Peyer's patch (tissue), 4 donors: Measurements from ENCODE around the gene TNK2.

Source experiments
- POLR2A ChIP-seq, 2 donors: fragments of 450-650 bp; IDR thresholded peaks; one replicate each; pipeline ENCODE4 v1.5.1; 2017; ENCODE audit warnings: antibody characterized with exemption in 2 of 2, mild to moderate bottlenecking in 2 of 2, moderate library complexity in 2 of 2
- TF ChIP-seq, protein P1 (sequence below), 6 experiments: fragments of 450-650 bp in 4 of 6; fragments of 200-600 bp in 2 of 6; sonication (generic) in 1 of 6; IDR thresholded peaks; one replicate each; pipeline ENCODE4 v1.5.1; 2017 to 2019; ENCODE audit warnings: antibody characterized with exemption in 6 of 6, mild to moderate bottlenecking in 3 of 6, moderate library complexity in 1 of 6

DNA sequence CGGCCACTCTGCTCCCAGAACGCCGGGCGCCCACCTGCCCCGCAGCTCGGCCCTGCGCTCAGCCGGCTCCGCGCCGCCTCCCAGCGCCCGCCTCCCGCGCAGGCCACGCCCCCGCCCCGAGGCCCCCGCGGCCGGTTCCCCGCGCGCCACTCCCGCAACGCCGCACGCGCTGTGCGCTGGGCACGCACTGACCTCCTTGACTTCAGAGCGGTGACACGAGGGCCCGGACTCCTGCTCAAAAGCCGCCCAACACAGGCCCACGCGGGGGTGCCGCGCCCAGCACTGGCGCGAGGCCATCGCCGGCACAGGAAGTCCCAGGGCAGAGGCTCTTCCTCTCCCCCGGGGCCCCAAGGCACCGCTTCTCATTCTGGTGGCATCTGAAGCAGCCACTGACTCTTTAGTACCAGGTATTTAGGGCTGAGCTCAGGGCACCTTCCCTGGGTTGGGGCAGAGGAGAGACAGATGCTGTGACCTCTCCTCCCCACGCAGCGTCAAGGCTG, 12.4 kb downstream of the TNK2 start:
- TF ChIP-seq, protein P1, sequence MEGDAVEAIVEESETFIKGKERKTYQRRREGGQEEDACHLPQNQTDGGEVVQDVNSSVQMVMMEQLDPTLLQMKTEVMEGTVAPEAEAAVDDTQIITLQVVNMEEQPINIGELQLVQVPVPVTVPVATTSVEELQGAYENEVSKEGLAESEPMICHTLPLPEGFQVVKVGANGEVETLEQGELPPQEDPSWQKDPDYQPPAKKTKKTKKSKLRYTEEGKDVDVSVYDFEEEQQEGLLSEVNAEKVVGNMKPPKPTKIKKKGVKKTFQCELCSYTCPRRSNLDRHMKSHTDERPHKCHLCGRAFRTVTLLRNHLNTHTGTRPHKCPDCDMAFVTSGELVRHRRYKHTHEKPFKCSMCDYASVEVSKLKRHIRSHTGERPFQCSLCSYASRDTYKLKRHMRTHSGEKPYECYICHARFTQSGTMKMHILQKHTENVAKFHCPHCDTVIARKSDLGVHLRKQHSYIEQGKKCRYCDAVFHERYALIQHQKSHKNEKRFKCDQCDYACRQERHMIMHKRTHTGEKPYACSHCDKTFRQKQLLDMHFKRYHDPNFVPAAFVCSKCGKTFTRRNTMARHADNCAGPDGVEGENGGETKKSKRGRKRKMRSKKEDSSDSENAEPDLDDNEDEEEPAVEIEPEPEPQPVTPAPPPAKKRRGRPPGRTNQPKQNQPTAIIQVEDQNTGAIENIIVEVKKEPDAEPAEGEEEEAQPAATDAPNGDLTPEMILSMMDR (IDR thresholded peaks at IDR 0.05): no peak
- TF ChIP-seq POLR2A (IDR thresholded peaks at IDR 0.05): no peak
